WI38 (cell line): ENCODE measurements around the gene YWHAQ.

Source experiments
- H3K4me3 ChIP-seq: 2 replicates; pipeline ENCODE4 v1.5.1; 2011; ENCODE audit warnings: low read depth, mild to moderate bottlenecking, control low read depth, low read length
- TF ChIP-seq, protein P1 (sequence below): IDR thresholded peaks from 2 replicates; pipeline ENCODE4 v1.5.1; 2012; ENCODE audit warnings: low read depth, mild to moderate bottlenecking, control low read depth, low read length

YWHAQ gene

DNA sequence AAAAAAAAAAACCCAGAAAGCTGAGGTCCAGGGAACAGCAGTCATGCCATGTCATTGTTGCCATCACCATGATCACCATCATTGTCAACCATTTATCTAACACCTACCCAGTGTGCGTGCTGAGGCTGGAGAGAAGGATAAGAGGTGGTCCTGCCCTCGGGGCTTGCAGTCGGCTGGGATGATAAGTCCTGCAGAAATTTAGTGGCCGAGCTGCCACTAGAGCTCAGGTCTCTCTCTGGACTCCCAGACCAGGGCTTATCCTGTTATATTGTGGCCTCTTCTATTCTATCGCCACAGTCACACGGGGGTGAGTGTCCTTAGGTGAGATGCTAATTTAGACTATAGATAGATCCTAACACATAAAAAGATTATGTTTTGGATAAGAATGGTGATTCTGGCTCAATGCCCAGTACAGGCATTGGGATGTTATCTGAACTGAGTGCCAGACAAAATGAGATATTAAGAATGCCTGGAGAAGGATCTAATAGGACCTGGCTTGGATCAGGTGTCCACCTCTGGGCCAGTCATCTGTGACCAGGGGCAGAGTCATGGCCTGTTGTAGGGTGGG, 43.2 kb upstream of the YWHAQ start:
- no peak overlapping the region for H3K4me3 ChIP-seq
- TF ChIP-seq, protein P1, sequence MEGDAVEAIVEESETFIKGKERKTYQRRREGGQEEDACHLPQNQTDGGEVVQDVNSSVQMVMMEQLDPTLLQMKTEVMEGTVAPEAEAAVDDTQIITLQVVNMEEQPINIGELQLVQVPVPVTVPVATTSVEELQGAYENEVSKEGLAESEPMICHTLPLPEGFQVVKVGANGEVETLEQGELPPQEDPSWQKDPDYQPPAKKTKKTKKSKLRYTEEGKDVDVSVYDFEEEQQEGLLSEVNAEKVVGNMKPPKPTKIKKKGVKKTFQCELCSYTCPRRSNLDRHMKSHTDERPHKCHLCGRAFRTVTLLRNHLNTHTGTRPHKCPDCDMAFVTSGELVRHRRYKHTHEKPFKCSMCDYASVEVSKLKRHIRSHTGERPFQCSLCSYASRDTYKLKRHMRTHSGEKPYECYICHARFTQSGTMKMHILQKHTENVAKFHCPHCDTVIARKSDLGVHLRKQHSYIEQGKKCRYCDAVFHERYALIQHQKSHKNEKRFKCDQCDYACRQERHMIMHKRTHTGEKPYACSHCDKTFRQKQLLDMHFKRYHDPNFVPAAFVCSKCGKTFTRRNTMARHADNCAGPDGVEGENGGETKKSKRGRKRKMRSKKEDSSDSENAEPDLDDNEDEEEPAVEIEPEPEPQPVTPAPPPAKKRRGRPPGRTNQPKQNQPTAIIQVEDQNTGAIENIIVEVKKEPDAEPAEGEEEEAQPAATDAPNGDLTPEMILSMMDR, result no peak

DNA sequence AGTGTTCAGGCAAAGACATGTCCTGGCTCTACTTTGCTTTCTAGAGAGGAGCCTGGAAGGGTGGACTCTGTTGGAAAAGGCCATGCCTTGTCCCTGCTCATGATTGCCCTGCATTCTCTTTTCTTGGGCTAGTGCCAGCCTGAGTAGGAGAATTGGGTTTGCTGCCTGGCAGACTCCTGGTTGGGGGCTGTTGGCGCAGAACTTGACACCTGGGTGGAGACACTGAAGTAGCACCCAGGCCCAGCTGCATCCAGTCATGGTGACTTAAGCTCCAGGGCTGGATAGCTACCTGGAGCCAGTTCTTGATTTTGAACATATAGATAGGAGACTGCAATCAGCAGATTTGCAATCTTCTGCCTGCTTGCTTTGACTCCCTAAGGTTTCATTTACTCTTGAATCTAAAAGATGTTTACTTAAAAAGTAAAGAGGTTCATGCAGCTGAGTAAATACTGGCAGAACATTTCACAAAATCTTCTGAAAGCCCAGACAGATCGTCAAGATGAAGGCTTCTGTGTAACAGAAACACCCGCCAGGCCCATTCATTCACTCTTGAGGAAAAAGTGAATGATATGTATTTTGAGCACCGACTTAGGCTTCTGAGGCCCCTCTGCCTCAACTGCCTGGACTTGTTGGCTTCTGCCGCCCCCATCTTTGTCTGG, 38.0 kb upstream of the YWHAQ start:
- TF ChIP-seq, protein P1, result no peak
- H3K4me3 ChIP-seq, result no peak overlapping the region

DNA sequence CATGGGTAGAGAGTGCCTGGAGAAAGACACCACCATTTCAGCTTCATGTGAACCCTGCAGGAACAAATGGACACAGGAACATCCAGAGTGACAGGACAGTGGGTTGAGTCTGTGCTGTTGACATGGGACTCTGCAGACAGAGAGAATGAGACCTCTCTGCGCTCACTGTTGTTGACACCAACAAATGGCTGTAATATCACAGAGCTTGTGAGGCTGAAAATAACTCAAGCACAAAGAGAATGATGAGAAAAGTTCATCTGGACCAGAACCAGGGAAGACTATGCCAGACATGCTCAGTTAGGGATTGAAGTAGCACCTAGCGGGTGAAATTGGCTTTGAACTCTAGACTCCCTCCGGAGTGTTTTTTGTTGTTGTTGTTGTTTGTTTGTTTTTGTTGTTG, 37.0 kb upstream of the YWHAQ start:
- TF ChIP-seq, protein P1, result no peak
- H3K4me3 ChIP-seq, result no peak overlapping the region

DNA sequence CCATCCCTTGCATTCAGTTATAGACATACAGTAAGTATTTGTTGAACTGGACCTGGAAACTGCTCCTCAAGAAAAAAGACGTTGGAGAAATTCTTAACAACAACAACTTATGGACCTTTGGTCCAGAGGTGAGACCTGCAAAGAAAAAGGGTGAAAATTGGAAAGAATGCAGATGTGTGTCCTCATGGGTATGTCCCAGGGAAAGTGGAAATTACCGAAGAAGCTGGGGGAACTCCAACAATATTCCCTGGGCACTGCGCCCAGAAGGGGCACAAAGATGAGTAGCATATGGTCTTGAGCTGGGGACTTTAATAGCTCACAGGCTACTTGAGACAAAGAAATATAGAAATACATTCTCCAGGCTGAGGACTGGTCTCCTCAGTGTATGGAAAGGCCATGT, 35.5 kb upstream of the YWHAQ start:
- H3K4me3 ChIP-seq, result no peak overlapping the region
- TF ChIP-seq, protein P1, result no peak

DNA sequence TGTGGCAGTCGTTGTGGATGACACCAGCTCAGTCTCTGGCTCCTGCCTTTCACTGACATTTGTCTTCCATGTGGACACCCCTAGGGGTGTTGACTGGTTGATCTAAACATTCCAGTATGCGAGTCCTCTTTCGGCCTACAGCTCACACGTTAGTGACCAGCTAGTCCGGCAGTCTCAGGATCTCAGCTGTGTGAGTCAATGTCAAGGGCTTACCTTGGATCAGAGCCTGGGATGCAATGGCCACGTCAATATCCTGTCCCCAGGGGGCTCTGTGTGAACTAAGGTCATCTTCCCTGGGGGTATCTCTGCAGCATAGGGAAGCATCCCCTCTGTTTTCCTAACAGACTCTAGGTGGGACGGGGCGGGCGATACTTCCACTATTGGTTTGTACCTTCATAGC, 35.1 kb upstream of the YWHAQ start:
- TF ChIP-seq, protein P1, result no peak
- H3K4me3 ChIP-seq, result no peak overlapping the region

DNA sequence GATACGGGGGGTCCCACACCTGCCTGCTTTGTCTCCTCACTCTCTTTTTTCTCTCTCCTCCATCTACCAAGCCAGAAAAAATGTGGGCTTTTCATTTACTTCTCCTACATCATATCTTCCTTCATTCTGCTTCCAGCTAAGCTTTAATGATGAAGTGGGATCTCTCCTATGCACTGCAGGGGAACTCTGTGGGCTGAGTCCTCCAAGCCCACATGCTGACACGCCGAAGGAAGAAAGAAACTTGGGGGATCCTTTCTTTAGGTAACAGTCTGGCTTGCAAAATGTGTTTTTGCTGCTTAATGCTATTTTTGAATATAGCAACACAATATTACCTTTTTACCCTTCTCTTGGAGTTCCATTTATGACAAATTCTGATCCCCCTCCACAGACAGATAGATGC, 33.6 kb upstream of the YWHAQ start:
- TF ChIP-seq, protein P1, result no peak
- H3K4me3 ChIP-seq, result no peak overlapping the region

DNA sequence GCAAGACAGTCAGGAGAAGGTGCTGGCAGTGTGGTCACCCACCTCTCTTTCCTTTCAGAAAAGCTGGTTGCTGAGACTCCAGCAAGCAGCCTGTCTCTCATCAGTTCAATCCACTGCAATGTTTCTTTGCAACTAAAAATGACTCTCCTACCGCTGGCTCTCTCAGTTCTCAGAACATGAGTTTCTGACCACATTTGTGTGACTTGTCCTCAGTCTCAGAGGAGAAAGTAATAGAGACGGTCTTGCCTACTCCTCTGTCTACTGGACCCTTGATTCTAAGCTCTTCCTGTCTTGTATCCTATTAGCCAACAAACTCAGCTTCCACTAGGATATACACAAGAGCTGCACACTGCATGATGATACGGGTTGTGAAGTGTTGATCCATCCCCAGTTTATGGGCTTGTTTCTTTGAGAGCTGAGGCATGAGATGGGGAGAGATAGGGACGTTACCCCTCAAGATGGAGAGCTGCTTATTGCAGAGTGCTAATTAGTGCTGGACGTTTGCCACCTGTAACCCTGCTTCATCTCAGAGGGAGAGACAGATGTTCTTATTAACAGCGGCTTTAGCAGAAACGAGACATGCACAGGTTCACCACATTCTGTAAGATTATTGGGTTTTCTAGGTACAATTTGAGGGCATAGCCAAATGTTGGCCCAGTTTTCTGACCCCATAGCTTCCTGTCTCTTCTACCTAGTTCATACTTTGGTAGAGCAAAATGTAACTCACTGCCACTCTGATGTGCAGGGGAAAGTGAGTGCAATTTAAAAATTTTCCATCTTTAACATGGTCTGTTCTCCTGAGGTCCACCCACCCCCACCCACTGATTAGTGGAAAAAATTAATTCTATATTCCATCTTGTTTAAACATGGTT, 32.4 kb upstream of the YWHAQ start:
- TF ChIP-seq, protein P1, result no peak
- no peak overlapping the region for H3K4me3 ChIP-seq
